ENCODE data around the gene FBXL16. TPM values are rescaled to one million over a fixed set of nuclear protein-coding genes. Genes with fewer than 3 reads are reported as not detected.

FBXL16 gene
- total RNA-seq, 1 donor from 2014 or later = 0.46 TPM

DNA sequence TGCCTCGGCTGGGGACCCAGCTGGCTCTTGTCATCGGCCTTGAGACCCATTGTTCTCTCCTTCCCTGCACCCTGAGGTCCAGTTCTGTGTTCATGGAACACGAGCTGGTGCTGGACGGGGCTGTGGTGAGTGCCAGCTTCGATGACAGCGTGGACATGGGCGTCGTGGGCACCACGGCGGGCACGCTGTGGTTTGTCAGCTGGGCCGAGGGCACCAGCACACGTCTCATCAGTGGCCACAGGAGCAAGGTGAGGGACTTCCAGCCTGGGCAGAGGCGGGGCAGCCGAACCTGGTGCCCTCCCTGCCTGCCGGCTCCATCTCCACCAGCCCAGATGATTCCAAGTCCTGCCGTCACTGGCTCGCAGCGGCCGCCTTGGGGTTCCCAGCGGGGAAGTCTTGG lies 43.0 kb downstream of the FBXL16 start:
- no peak overlapping the region for H3K4me3 ChIP-seq (ENCODE audit: low read depth, low read length)
- TF ChIP-seq, protein P1, sequence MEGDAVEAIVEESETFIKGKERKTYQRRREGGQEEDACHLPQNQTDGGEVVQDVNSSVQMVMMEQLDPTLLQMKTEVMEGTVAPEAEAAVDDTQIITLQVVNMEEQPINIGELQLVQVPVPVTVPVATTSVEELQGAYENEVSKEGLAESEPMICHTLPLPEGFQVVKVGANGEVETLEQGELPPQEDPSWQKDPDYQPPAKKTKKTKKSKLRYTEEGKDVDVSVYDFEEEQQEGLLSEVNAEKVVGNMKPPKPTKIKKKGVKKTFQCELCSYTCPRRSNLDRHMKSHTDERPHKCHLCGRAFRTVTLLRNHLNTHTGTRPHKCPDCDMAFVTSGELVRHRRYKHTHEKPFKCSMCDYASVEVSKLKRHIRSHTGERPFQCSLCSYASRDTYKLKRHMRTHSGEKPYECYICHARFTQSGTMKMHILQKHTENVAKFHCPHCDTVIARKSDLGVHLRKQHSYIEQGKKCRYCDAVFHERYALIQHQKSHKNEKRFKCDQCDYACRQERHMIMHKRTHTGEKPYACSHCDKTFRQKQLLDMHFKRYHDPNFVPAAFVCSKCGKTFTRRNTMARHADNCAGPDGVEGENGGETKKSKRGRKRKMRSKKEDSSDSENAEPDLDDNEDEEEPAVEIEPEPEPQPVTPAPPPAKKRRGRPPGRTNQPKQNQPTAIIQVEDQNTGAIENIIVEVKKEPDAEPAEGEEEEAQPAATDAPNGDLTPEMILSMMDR (conservative IDR thresholded peaks at IDR 0.05; ENCODE audit: low read depth, low read length) = no peak

DNA sequence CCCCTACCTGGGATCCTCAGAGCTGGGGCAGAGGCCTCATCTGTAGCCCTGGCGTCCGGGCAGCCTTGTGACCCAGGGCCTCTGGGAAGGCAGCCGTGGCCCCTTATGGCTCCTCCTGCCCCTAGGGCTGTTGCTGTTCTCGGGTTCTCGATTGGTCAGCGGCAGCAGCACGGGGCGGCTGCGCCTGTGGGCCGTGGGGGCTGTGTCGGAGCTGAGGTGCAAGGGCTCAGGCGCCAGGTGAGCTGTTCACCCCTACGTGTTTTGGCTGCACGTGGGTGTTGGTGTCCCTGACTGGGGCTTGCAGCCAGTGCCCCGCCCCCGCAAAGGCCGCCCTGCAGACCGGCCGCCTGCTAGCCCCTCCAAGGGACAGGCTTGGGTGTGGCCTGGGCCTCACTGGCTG lies 43.5 kb downstream of the FBXL16 start:
- no peak overlapping the region for H3K4me3 ChIP-seq (ENCODE audit: low read depth, low read length)
- TF ChIP-seq, protein P1 (conservative IDR thresholded peaks at IDR 0.05; ENCODE audit: low read depth, low read length) = no peak
- DNase-seq (ENCODE audit: low read depth) = no peak

More for the DNA sequence above, 43.0 kb downstream of the FBXL16 start:
- no peak for DNase-seq (ENCODE audit: low read depth)

DNA sequence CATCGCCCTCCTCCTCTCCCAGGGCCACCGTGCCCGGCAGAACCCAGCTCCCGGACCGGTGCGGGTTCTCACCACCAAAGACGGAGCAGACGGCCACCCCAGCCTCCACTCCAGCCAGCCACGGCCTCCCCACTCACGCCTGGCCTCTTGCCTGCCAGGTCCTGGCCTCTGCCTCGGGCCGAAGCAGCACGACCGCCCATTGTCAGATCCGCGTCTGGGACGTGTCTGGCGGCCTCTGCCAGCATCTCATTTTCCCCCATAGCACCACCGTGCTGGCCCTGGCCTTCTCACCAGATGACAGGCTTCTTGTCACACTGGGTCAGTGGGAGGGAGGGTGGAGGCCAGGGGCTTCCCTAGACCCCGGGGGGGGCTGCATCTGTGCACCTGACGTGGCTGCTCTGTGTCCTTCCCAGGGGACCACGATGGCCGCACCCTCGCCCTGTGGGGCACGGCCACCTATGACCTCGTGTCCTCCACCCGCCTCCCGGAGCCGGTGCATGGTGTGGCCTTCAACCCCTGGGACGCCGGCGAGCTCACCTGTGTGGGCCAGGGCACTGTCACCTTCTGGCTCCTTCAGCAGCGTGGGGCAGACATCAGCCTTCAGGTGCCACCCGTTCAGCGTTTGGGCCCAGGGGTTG lies 44.3 kb downstream of the FBXL16 start:
- TF ChIP-seq, protein P1 (conservative IDR thresholded peaks at IDR 0.05; ENCODE audit: low read depth, low read length) = no peak
- H3K4me3 ChIP-seq (ENCODE audit: low read depth, low read length) = peak overlapping the region; percentile 5
- no peak for DNase-seq (ENCODE audit: low read depth)

DNA sequence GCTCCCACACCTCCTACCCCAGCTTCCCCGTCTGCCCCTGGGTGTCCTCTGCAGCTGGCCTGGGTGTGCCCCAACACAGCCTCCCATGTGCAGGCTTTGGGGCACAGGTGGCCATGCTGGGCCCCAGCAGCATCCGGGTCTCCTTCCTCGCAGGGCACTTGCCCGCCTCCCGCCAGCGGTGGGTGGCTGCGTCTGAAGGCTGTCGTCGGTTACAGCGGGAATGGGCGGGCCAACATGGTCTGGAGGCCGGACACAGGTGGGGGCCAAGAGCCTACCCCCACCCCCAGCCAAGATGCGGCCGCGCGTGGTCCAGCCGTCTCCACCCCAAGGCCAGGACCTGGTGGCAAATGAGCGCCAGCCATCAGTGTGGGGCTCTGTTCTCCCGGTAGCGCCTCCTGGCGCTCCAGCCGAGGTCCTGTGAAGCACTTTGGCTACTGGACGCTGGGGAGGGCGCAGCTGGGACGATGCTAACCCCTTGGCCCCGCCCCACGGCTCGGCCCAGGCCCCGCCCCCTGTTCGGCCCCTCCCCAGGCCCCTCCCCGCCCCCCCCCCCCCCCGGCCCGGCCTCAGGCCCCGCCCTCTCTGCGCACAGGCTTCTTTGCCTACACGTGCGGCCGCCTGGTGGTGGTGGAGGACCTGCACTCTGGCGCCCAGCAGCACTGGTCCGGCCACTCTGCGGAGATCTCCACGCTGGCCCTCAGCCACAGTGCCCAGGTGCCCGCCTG lies 45.0 kb downstream of the FBXL16 start:
- DNase-seq (ENCODE audit: low read depth) = no peak
- TF ChIP-seq, protein P1 (conservative IDR thresholded peaks at IDR 0.05; ENCODE audit: low read depth, low read length) = peak; percentile 44
- H3K4me3 ChIP-seq (ENCODE audit: low read depth, low read length) = peak overlapping the region; percentile 5

DNA sequence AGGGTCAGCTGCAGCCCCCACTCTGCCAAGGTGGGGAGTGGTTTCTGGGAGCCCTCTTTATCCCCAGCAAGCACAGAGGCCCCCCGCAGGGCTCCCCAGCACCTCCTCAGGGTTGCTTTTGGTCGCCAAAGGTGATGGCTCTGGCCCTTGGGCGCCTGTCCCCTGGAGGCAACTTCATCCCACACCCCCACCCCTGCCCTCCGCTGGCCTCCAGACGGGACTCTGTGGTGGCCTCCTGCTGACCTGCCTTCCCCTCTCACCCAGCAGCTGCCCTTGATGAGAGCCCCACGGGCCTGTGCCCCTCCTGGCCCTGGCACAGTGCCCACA lies 45.5 kb downstream of the FBXL16 start:
- TF ChIP-seq, protein P1 (conservative IDR thresholded peaks at IDR 0.05; ENCODE audit: low read depth, low read length) = no peak
- H3K4me3 ChIP-seq (ENCODE audit: low read depth, low read length) = no peak overlapping the region

DNA sequence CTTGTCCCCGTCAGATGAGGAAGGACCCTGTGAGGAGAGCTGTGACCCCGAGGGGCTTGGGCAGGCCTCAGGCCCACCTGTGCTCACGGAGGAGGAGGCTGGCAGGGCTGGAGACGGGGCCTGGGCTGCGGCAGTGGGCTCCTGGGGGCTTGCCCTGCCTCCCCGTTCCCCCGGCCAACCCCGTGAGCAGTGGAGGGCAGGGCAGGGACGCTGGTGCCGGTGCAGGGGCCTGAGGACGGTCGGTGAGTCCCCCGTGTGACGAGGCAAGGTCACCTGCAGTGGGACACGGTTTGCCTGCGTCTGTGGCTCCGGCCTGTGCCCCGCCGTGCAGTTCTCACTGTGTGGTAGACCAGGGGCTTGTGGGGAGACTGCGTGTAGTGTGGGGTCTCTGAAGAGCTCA lies 46.0 kb downstream of the FBXL16 start:
- DNase-seq (ENCODE audit: low read depth) = no peak
- TF ChIP-seq, protein P1 (conservative IDR thresholded peaks at IDR 0.05; ENCODE audit: low read depth, low read length) = no peak
- no peak overlapping the region for H3K4me3 ChIP-seq (ENCODE audit: low read depth, low read length)

More for the DNA sequence above, 45.5 kb downstream of the FBXL16 start:
- no peak for DNase-seq (ENCODE audit: low read depth)
